Parathyroid adenoma (tissue), 2 donors: ENCODE results near the gene PPIP5K1.

ENCODE experiments used
- H2AFZ ChIP-seq: fragments of 300-600 bp; sonication (generic); one replicate; pipeline ENCODE4 v1.7.0; 2017; ENCODE audit warnings: antibody characterized with exemption, mild to moderate bottlenecking
- H3K27ac ChIP-seq: fragments of 300-600 bp; sonication (generic); one replicate; pipeline ENCODE4 v1.7.0; 2017
- H3K27me3 ChIP-seq: fragments of 300-600 bp; sonication (generic); one replicate; pipeline ENCODE4 v1.7.0; 2017; ENCODE audit warnings: low read length; ENCODE audit not compliant: control insufficient read depth, insufficient read depth
- H3K36me3 ChIP-seq: fragments of 300-600 bp; sonication (generic); one replicate; pipeline ENCODE4 v1.7.0; 2017; ENCODE audit warnings: low read length; ENCODE audit not compliant: control insufficient read depth, insufficient read depth
- H3K4me1 ChIP-seq: fragments of 300-600 bp; sonication (generic); one replicate; pipeline ENCODE4 v1.7.0; 2017; ENCODE audit warnings: control low read depth
- H3K4me2 ChIP-seq: fragments of 300-600 bp; sonication (generic); one replicate; pipeline ENCODE4 v1.7.0; 2017; ENCODE audit warnings: low read length
- H3K4me3 ChIP-seq: fragments of 300-600 bp; sonication (generic); one replicate; pipeline ENCODE4 v1.7.0; 2017; ENCODE audit warnings: low read depth, low read length
- H3K79me2 ChIP-seq: fragments of 300-600 bp; sonication (generic); one replicate; pipeline ENCODE4 v1.7.0; 2017; ENCODE audit warnings: control low read depth
- H3K9ac ChIP-seq: fragments of 300-600 bp; sonication (generic); one replicate; pipeline ENCODE4 v1.7.0; 2017; ENCODE audit warnings: mild to moderate bottlenecking
- H3K9me3 ChIP-seq: fragments of 300-600 bp; sonication (generic); one replicate; pipeline ENCODE4 v1.7.0; 2017; ENCODE audit warnings: low read length; ENCODE audit not compliant: control insufficient read depth
- CTCF ChIP-seq: fragments of 300-600 bp; sonication (generic); IDR thresholded peaks from one replicate; pipeline ENCODE4 v1.7.0; 2017; ENCODE audit warnings: antibody characterized with exemption, mild to moderate bottlenecking
- donor health status: primary hyperparathyroidism.

The PPIP5K1 gene

GRCh38 chr15:43523646-43524045, 66.4 kb downstream of the PPIP5K1 start:
- Histone ChIP-seq H3K27me3 (no peaks in the 10 kb centered on the region), H3K79me2 (no peaks in the 10 kb centered on the region), H3K27ac (no peak overlapping the region), H3K4me2 (no peak overlapping the region), H3K9ac (no peak overlapping the region), H3K4me1 (no peaks in the 10 kb centered on the region), H3K36me3 (no peaks in the 10 kb centered on the region), H3K4me3 (no peak overlapping the region), H2AFZ (no peak overlapping the region), H3K9me3 (no peaks in the 10 kb centered on the region)
- TF ChIP-seq CTCF = no peak

- Histone ChIP-seq H3K9me3 (no peaks in the 10 kb centered on the region), H3K27me3 (no peaks in the 10 kb centered on the region), H2AFZ (no peak overlapping the region), H3K4me2 (no peak overlapping the region), H3K9ac (no peak overlapping the region), H3K79me2 (no peaks in the 10 kb centered on the region), H3K4me1 (no peaks in the 10 kb centered on the region), H3K27ac (no peak overlapping the region), H3K4me3 (no peak overlapping the region), H3K36me3 (no peaks in the 10 kb centered on the region)
- no peak for TF ChIP-seq CTCF
Observed at GRCh38 chr15:43522247-43522646, 67.8 kb downstream of the PPIP5K1 start.

- Histone ChIP-seq H3K79me2 (no peaks in the 10 kb centered on the region), H3K27ac (no peak overlapping the region), H3K4me2 (no peak overlapping the region), H3K9ac (no peak overlapping the region), H2AFZ (no peak overlapping the region), H3K9me3 (no peaks in the 10 kb centered on the region), H3K4me1 (no peaks in the 10 kb centered on the region), H3K36me3 (no peaks in the 10 kb centered on the region), H3K27me3 (no peaks in the 10 kb centered on the region), H3K4me3 (no peak overlapping the region)
- no peak for TF ChIP-seq CTCF
Observed at GRCh38 chr15:43521419-43521818, 68.6 kb downstream of the PPIP5K1 start.

GRCh38 chr15:43520138-43520537, 69.9 kb downstream of the PPIP5K1 start:
- Histone ChIP-seq H3K9me3 (no peaks in the 10 kb centered on the region), H3K27ac (no peak overlapping the region), H3K27me3 (no peaks in the 10 kb centered on the region), H3K36me3 (no peaks in the 10 kb centered on the region), H3K9ac (no peak overlapping the region), H2AFZ (no peak overlapping the region), H3K79me2 (no peaks in the 10 kb centered on the region), H3K4me3 (no peak overlapping the region), H3K4me2 (no peak overlapping the region), H3K4me1 (no peaks in the 10 kb centered on the region)
- TF ChIP-seq CTCF = no peak

- no peaks in the 10 kb centered on the region for H3K27me3 ChIP-seq
- no peaks in the 10 kb centered on the region for H3K36me3 ChIP-seq
- no peak overlapping the region for H3K4me3 ChIP-seq
- H3K27ac ChIP-seq = no peak overlapping the region
- H3K79me2 ChIP-seq = no peaks in the 10 kb centered on the region
- no peak for TF ChIP-seq CTCF
- H3K9ac ChIP-seq = no peak overlapping the region
- no peak overlapping the region for H3K4me2 ChIP-seq
- no peak overlapping the region for H2AFZ ChIP-seq
- no peaks in the 10 kb centered on the region for H3K9me3 ChIP-seq
- no peaks in the 10 kb centered on the region for H3K4me1 ChIP-seq
Observed at GRCh38 chr15:43519196-43519595, 70.8 kb downstream of the PPIP5K1 start.
